NT2/D1 (cell line): Measurements from ENCODE around the gene COL8A1.

Experiments
- DNase-seq: peaks from one replicate; pipeline ENCODE4 v3.0.0-alpha.2; 2011; ENCODE audit warnings: low read depth, low spot score
- H3K27me3 ChIP-seq: 2 replicates; pipeline ENCODE4 v1.6.0; 2011; ENCODE audit warnings: mild to moderate bottlenecking; ENCODE audit not compliant: insufficient read length, insufficient read depth
- H3K36me3 ChIP-seq: 2 replicates; pipeline ENCODE4 v1.6.1; 2011; ENCODE audit warnings: mild to moderate bottlenecking, low read length, mixed read lengths; ENCODE audit not compliant: insufficient read depth, insufficient read length
- H3K4me1 ChIP-seq: 2 replicates; pipeline ENCODE4 v1.5.1; 2011; ENCODE audit not compliant: insufficient read depth, insufficient read length
- H3K4me3 ChIP-seq: 2 replicates; pipeline ENCODE4 v1.5.1; 2011; ENCODE audit warnings: low read depth; ENCODE audit not compliant: insufficient read length
- H3K9ac ChIP-seq: 2 replicates; pipeline ENCODE4 v1.6.0; 2011; ENCODE audit warnings: low read depth; ENCODE audit not compliant: insufficient read length
- H3K9me3 ChIP-seq: 2 replicates; pipeline ENCODE4 v1.5.1; 2011; ENCODE audit warnings: mild to moderate bottlenecking, low read length; ENCODE audit not compliant: insufficient read depth
- SUZ12 ChIP-seq: IDR thresholded peaks from 2 replicates; pipeline ENCODE4 v1.6.1; 2011; ENCODE audit not compliant: insufficient read length, insufficient read depth; ENCODE audit errors: extremely low read depth
- YY1 ChIP-seq: IDR thresholded peaks from 2 replicates; pipeline ENCODE4 v1.6.1; 2011; ENCODE audit not compliant: insufficient read length, insufficient read depth
- ZNF274 ChIP-seq: IDR thresholded peaks from 2 replicates; pipeline ENCODE4 v1.6.1; 2011; ENCODE audit warnings: mild to moderate bottlenecking, low read depth, low read length

The COL8A1 gene

GRCh38 chr3:99620976-99621375 is 17.4 kb upstream of the COL8A1 start:
- DNase-seq = no peak

GRCh38 chr3:99624496-99625236 is 13.7 kb upstream of the COL8A1 start:
- no peak overlapping the region for H3K4me3 ChIP-seq
- TF ChIP-seq YY1 (no peak), ZNF274 (no peak), SUZ12 (no peak)
- no peaks in the 10 kb centered on the region for H3K27me3 ChIP-seq
- no peak for DNase-seq
- no peaks in the 10 kb centered on the region for H3K4me1 ChIP-seq
- H3K9ac ChIP-seq = no peak overlapping the region
- no peaks in the 10 kb centered on the region for H3K9me3 ChIP-seq
- H3K36me3 ChIP-seq = no peaks in the 10 kb centered on the region

More at GRCh38 chr3:99620976-99621375, 17.4 kb upstream of the COL8A1 start:
- H3K4me3 ChIP-seq = no peak overlapping the region
- no peak overlapping the region for H3K9ac ChIP-seq
- TF ChIP-seq ZNF274 (no peak), YY1 (no peak), SUZ12 (no peak)
- no peaks in the 10 kb centered on the region for H3K4me1 ChIP-seq
- H3K36me3 ChIP-seq = no peaks in the 10 kb centered on the region
- H3K27me3 ChIP-seq = no peaks in the 10 kb centered on the region
- no peaks in the 10 kb centered on the region for H3K9me3 ChIP-seq

- Histone ChIP-seq H3K36me3 (no peaks in the 10 kb centered on the region), H3K9me3 (no peaks in the 10 kb centered on the region), H3K9ac (no peak overlapping the region), H3K4me1 (no peaks in the 10 kb centered on the region), H3K27me3 (no peaks in the 10 kb centered on the region), H3K4me3 (no peak overlapping the region)
- TF ChIP-seq SUZ12 (no peak), ZNF274 (no peak), YY1 (no peak)
- no peak for DNase-seq
Measured at GRCh38 chr3:99625237-99625622, 13.2 kb upstream of the COL8A1 start.

- H3K4me3 ChIP-seq = no peak overlapping the region
- H3K4me1 ChIP-seq = no peaks in the 10 kb centered on the region
- no peaks in the 10 kb centered on the region for H3K36me3 ChIP-seq
- no peak for DNase-seq
- TF ChIP-seq YY1 = no peak
- no peak for TF ChIP-seq SUZ12
- no peak for TF ChIP-seq ZNF274
- no peaks in the 10 kb centered on the region for H3K27me3 ChIP-seq
- no peak overlapping the region for H3K9ac ChIP-seq
- no peaks in the 10 kb centered on the region for H3K9me3 ChIP-seq
Measured at GRCh38 chr3:99625643-99626416, 12.6 kb upstream of the COL8A1 start.

- Histone ChIP-seq H3K4me3 (no peak overlapping the region), H3K36me3 (no peaks in the 10 kb centered on the region), H3K4me1 (no peaks in the 10 kb centered on the region), H3K27me3 (no peaks in the 10 kb centered on the region), H3K9ac (no peak overlapping the region), H3K9me3 (no peaks in the 10 kb centered on the region)
- TF ChIP-seq YY1 (no peak), SUZ12 (no peak), ZNF274 (no peak)
- no peak for DNase-seq
Measured at GRCh38 chr3:99626417-99626788, 12.0 kb upstream of the COL8A1 start.

GRCh38 chr3:99627062-99627826 is 11.2 kb upstream of the COL8A1 start:
- no peaks in the 10 kb centered on the region for H3K36me3 ChIP-seq
- no peak overlapping the region for H3K9ac ChIP-seq
- H3K27me3 ChIP-seq = no peaks in the 10 kb centered on the region
- no peak for DNase-seq
- no peaks in the 10 kb centered on the region for H3K9me3 ChIP-seq
- no peaks in the 10 kb centered on the region for H3K4me1 ChIP-seq
- TF ChIP-seq SUZ12 = no peak
- TF ChIP-seq YY1 = no peak
- no peak for TF ChIP-seq ZNF274
- H3K4me3 ChIP-seq = no peak overlapping the region

- no peak for DNase-seq
- H3K4me1 ChIP-seq = no peaks in the 10 kb centered on the region
- H3K27me3 ChIP-seq = no peaks in the 10 kb centered on the region
- H3K4me3 ChIP-seq = no peak overlapping the region
- no peaks in the 10 kb centered on the region for H3K9me3 ChIP-seq
- no peak overlapping the region for H3K9ac ChIP-seq
- TF ChIP-seq ZNF274 (no peak), SUZ12 (no peak), YY1 (no peak)
- no peaks in the 10 kb centered on the region for H3K36me3 ChIP-seq
Measured at GRCh38 chr3:99630815-99631214, 7.6 kb upstream of the COL8A1 start.
